Posterior cingulate gyrus (tissue), 11 donors: ENCODE measurements around the gene PHRF1.

Experiments
- DNase-seq, 10 donors: peaks; one replicate each; pipeline versions ENCODE4 v3.0.0 to v3.0.0-alpha.2; 2020 to 2021; ENCODE audit warnings: mixed read lengths in 3 of 10
- intact Hi-C: fragments of 100-400 bp; cut with DNase I; formaldehyde crosslinking; loops from one replicate; pipeline ENCODE4 v1.15.1; 2023

Gene PHRF1

DNA sequence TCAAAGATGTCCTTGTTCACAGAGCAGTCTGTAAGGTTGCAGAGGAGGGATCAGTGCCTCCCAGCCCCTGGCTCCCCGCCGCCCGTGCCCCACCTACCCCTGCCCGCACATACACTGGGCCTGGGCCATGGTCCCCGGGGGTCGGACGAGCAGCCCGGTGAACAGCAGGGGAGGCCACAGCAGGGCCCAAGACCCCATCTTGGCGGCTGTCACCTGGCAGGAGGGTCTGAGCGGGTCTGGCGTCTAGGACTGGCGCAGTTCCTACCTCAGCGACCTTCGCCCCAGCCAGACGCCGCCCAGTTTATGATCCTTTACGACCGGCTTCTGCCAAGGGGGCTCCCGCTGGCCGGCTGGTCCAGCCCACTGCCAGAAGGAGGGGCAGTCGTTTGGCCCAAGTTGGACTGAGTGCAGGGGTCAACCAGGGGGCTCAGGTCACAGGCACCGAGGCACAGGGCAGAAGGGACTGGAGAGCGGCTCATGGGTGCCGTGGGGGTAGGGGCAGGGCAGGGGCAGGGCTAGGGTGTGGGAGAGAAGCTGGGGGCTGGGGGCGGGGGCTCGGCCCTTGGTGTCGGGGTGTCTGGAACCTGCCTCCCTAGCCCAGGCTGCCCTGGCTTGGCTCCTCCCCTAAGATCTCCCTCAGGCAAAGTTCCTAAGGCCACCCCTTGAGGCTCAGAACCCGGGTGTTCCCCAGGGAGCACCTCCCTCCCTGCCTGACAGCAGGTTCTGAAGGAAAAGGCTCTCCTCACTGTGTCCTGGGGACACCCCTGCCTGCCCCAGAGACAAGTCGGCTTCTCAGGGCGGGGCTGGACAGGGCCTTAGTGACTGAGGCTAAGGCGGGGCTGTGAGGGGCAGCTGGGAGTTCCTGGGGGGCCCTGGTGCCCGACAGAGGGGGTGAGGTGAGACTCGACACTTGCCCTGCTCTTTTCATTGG lies 48.7 kb downstream of the PHRF1 start, which contains the start of gene CDHR5:
Gene CDHR5 (minus strand): TSS at position 251 of the 931 bp plus-strand sequence. CDS start 53 bp downstream, at position 198.
- intact Hi-C loops, result no loop called here
- DNase-seq, result no peak

DNA sequence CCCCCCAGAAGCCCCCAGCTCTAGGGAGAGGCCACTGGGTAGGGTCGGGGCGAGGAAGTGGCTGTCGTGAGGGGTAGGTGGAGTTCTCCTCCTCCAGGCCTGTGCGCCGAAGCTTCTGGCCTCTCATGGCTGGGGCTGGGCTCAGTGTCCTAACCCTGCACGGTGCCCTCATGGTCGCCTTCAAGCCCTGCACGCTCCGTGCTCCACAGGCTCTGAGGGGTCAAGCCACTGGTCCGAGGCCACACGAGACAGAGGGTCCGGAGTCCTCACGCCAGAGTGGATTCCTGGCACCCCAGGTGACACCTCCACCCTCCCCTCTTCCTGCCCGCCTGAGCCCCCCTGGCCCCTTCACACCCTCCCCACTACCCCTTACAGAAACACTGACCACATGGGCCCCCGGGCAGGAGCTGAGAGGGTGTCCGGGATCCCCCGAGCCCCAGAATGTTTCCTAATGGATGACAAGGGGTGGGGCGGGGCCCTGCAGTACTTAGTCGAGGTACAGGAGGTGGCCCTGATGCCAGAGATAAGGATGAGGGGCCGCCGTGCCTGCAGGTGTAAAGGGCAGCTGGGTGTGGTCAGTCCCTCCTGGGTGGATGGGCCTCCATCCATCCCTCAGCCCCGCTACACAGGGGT lies 49.5 kb downstream of the PHRF1 start:
- no peak for DNase-seq
- intact Hi-C loops, result no loop called here

DNA sequence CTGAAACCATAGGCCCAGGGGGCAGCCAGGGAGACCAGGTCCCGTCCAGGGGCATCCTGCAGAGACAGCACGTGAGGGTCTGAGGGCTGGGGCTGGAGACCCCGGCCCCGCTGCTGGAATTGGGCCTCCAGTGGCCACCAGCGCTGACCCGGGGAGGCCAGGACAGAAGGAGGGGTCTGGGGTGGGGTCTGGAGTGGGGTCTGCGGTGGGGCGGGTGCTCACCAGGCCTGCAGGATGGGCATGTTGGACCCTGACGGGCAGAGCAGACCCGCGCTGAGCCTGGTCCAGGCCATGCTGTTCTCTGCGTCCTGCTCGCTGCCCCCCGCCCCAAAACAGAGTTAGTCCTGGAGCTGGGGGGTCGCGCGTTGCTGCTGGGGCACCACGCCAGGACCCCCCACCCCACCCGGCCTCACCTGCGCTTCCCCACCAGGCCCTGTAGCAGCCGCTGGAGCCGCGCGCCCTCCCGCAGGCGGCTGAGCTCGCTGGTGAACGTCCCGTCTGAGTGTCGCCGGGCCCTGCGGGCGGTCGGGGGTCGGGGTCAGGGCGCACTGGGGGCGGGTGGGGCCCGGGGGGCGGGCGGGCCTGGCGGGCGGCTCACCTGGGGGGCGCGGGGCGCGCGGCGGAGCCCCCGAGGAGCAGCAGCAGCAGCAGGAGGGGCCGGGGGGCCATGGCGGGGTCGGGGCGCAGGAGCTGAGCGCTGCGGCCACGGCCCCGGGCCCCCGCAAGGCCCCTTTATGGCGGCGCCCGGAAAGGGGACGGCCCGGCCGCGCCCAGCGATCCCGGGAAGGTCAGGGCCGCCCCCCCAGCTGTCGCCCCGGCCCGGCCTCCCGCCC lies 50.4 kb downstream of the PHRF1 start, which contains the start of gene SCT:
Gene SCT (minus strand): TSS at position 707 of the 833 bp plus-strand sequence. CDS start 38 bp downstream, at position 669.
- no peak for DNase-seq
- intact Hi-C loops, result no loop called here

DNA sequence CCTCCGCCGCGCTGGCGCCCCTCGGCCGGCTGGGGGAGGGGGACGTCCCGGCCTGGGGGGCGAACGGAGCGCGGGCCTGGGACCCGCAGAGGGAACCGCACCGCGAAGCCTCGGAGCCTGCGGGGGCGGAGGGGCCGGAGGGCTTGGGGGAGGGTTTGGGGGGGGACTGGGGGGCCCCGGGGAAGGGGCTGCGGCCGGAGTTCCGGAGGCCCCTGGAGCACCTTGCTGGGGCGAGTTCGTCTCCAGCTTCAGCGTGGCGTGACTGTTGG lies 51.0 kb downstream of the PHRF1 start:
- DNase-seq, result no peak
- intact Hi-C loops, result no loop called here

DNA sequence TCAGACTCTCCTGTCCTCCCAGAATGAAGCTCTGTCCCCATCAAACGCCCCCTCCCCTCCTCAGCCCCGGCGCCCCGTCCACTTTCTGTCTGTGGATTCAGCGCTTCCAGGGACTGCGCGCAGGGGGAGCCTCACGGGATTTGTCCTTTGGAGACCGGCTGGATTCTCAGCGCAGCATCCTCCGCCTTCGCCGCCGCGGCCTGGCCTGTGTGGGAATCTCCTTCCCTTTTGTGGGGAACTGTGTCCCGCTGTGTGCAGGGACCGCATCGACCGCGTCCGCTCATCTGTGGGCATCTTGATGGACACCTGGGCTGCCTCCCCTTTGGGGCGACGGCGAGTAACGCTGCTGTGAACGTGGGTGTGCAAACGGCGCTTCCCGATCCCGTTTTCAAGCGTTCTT lies 51.8 kb downstream of the PHRF1 start:
- intact Hi-C loops, result no loop called here
- no peak for DNase-seq

DNA sequence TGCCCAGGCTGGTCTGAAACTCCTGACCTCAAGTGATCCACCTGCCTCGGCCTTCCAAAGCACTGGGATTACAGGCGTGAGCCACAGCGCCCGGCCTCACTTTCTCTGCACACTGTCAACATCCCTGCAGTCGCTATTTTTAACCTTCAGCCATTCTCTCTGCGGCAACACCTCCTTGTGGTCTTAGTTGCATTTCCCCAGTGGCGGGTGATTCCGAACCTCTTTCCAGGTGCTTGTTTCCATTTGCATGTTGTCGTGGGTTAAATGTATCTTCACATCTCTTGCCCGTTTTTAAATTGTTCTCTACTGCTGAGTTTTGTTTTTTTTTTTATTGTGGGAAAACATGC lies 52.9 kb downstream of the PHRF1 start:
- DNase-seq, result no peak
- intact Hi-C loops, result no loop called here

DNA sequence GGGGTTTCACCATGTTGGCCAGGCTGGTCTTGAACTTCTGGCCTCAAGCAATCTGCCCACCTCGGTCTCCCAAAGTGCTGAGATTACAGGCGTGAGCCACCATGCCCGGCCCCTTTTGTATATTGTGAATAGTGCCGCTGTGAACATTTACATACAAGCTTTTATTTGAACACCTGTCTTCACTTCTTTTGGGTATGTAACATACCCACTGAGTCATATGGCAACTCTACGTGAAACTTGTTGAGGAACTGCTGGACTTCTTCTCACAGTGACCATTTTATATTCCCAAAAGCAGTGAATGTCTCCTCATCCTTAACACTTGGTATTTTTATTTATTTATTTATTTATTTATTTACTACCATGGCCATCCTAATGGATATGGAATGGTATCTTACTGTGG lies 54.6 kb downstream of the PHRF1 start:
- intact Hi-C loops, result no loop called here
- no peak for DNase-seq

DNA sequence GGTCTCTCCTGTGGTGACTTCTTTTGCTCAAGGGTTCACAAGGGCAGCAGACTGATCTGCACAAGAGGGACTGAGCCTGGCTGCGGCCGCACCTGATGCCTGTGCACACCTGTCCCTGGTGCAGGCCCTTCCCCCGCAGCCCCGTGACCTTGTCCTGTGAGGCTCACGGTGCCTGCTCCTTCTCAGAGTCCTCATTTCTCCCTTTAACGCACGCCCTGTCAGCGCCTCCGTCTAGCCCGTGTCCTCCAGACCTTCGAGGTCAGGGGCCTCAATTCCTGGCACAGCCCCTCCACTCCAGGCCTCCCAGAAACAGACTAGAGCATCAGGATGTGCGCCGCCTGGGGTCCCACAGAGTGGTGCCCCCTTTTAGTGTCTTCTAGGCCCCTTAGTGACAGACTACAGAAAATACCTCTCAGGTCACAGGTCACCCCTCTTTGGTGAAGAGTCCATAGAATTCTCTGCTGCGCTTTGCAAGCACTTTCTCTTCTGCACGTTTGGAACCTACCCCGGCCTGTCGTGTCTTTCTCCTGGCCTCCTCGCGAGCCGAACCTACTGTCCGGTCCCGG lies 59.8 kb downstream of the PHRF1 start:
- intact Hi-C loops, result no loop called here
- DNase-seq, result no peak

DNA sequence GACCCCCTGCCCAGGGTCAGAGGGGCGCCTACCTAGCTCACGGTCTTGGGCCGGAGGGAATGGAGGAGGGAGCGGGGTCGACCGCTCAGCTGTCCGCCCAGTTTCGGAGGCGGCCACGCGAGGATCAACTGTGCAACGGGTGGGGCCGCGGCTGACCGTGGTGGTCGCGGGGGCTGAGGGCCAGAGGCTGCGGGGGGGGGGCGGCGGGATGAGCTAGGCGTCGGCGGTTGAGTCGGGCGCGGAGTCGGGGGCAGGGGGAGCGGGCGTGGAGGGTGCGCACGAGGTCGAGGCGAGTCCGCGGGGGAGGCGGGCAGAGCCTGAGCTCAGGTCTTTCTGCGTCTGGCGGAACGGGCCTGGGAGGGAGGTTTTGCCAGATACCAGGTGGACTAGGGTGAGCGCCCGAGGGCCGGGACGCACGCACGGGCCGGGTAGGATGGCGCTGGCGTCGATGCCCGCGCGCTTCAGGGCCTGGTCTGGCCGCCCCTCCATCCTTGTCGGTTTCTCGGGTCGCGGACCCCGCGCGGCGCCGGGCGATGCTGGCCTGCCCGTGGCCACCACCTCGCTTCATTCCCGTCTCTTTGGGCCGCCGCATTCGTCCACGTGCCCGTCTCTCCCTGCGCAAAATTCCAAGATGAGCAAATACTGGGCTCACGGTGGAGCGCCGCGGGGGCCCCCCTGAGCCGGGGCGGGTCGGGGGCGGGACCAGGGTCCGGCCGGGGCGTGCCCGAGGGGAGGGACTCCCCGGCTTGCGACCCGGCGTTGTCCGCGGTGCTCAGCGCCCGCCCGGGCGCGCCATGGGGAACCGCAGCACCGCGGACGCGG lies 60.5 kb downstream of the PHRF1 start, which contains the start of gene DRD4:
Gene DRD4 (plus strand): TSS at position 759 of the 822 bp plus-strand sequence. CDS start 36 bp downstream, at position 795.
- peak in 1 of 10 donors; percentile 35 for DNase-seq
- intact Hi-C loops, result no loop called here

DNA sequence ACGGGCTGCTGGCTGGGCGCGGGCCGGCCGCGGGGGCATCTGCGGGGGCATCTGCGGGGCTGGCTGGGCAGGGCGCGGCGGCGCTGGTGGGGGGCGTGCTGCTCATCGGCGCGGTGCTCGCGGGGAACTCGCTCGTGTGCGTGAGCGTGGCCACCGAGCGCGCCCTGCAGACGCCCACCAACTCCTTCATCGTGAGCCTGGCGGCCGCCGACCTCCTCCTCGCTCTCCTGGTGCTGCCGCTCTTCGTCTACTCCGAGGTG lies 61.0 kb downstream of the PHRF1 start:
- DNase-seq, result no peak
- intact Hi-C loops, result no loop called here

DNA sequence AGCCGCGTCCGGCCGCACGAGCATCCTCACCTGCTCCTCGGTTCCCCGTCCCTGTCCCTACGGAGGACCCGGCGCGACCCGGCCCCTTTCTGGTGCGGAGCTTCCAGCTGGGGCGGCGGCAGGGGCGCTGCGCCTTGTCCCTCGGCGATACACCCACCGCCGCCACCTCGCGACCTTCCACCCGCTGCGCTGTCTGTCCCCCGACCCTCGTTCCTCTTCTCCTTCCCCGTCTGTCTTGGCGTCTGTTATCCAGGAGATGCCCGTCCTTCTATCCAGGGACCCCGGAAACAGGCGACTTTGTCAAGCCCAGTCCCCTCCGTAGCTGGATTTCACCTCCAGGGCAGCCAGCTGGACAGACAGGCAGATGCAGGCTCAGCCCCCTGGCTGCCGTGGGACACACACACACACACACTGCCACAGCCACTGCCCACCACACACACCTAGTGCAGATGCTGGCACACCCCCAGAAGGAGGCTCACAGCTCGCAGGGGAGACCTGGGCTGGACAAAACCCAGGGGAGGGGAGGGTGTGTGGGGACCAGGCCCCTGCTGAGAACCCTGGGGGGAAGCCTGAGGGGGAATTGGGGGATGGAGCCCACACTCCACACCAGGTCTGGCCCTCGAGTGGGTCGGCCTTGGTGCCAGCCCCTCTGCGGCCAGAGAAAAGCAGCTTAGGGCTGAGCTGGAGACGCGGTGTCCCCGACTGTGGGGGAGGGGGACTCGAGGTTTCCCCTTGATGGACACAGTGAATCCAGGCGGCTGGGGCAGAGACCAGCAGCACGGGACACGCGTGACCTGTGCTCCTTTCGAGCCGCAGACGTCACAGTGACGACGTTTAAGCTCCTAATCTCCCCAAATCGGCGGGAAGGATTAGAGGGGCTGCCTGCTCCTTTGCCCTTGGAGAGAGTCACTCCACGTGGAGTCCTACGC lies 61.6 kb downstream of the PHRF1 start:
- intact Hi-C loops, result no loop called here
- no peak for DNase-seq

DNA sequence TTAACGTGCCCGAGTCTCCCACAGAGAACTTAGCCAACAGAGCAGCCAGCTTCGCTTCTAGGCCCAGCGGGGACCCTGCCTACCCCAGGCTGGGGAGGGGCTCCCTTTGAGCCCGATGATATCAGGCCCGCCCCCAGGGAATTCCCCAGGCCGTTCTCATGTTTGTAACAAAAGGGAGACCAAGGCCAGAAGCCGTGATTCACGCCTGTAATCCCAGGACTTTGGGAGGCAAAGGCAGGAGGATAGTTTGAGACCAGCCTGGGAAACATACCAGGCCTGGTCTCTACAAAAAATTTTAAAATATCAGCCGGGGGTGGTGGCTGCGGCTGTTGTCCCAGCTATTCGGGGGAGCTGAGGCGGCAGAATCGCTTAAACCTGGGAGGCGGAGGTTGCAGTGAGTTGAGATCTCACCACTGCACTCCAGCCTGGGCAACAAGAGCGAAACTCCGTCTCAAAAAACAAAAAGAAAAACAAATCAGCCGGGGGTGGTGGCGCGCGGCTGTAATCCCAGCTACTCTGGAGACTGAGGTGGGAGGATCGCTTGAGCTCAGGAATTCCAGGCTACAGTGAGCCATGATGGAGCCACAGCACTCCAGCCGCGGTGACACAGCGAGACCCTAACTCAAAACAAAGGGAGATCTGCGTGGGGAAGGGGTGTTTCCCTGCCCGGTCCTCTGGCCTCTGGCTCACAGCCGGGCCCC lies 62.5 kb downstream of the PHRF1 start:
- no peak for DNase-seq
- intact Hi-C loops, result no loop called here

DNA sequence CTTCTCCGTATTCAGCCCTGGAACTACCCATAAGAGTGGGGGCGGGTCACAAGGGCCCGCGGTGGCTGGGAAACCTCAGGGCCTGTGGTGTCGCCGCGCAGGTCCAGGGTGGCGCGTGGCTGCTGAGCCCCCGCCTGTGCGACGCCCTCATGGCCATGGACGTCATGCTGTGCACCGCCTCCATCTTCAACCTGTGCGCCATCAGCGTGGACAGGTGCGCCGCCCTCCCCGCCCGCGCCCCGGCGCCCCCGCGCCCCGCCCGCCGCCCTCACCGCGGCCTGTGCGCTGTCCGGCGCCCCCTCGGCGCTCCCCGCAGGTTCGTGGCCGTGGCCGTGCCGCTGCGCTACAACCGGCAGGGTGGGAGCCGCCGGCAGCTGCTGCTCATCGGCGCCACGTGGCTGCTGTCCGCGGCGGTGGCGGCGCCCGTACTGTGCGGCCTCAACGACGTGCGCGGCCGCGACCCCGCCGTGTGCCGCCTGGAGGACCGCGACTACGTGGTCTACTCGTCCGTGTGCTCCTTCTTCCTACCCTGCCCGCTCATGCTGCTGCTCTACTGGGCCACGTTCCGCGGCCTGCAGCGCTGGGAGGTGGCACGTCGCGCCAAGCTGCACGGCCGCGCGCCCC lies 63.2 kb downstream of the PHRF1 start:
- intact Hi-C loops, result no loop called here
- no peak for DNase-seq

DNA sequence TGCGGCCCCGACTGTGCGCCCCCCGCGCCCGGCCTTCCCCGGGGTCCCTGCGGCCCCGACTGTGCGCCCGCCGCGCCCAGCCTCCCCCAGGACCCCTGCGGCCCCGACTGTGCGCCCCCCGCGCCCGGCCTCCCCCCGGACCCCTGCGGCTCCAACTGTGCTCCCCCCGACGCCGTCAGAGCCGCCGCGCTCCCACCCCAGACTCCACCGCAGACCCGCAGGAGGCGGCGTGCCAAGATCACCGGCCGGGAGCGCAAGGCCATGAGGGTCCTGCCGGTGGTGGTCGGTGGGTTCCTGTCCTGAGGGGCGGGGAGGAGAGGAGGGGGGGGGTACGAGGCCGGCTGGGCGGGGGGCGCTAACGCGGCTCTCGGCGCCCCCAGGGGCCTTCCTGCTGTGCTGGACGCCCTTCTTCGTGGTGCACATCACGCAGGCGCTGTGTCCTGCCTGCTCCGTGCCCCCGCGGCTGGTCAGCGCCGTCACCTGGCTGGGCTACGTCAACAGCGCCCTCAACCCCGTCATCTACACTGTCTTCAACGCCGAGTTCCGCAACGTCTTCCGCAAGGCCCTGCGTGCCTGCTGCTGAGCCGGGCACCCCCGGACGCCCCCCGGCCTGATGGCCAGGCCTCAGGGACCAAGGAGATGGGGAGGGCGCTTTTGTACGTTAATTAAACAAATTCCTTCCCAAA lies 63.9 kb downstream of the PHRF1 start:
- no peak for DNase-seq
- intact Hi-C loops, result no loop called here

DNA sequence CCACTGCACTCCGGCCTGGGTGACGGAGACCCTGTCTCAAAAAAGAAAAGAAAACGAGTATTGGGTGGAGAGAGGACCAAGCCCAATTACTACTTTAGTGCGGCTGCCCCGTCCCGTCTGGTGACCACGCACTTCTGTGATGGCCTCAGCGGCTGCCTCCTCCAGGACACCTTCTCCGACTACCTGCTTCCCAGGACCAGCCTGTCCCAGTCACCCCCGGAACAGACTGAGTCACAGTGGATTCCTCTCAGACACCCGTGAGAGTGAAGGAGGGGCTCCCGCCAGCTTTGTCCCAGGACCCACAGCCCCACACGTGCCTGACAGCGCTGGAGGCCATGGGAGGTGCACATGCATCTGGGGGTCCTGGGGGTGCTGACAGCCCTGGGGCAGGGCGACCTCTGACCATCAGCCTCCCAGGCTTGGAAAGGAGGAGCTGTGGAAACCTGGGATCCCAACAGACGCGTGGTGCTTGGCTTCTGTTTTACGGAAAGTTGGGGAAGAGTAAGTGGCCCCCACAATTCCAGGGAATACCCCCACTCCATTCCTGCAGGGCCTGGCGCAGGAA lies 65.6 kb downstream of the PHRF1 start:
- intact Hi-C loops, result no loop called here

DNA sequence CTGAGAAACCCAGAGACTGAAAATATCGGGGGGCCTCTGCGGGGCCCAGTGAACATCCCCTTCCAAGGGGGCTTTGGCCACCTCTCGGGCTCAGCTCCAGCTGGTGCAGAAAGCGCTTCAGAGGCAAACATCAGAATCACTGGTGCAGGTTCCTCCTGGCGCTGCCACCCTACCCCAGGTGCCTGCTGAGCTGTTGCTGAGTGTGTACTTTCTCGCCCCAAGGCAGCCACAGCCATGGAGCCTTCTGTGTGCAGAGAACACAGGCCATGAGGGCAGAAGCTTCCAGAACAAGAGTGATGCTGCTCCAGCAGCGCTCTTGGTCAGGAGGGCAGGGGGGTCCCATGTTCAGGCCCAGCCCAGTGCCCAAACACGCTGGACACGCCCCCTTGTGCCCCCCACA lies 67.1 kb downstream of the PHRF1 start:
- no peak for DNase-seq
- intact Hi-C loops, result no loop called here

More for the DNA sequence above, 65.6 kb downstream of the PHRF1 start:
- no peak for DNase-seq
